Hepatocyte (in vitro differentiated cells): Measurements from ENCODE around the gene CDCA7L. TPM values are rescaled to one million over a fixed set of nuclear protein-coding genes. Genes with fewer than 3 reads are reported as not detected.

Experiments used
- DNase-seq: peaks from one replicate; pipeline ENCODE4 v3.0.0-alpha.2; 2016; ENCODE audit warnings: low spot score
- H2AFZ ChIP-seq: fragments of 200-600 bp; sonication (generic); 2 replicates; pipeline ENCODE4 v1.6.0; 2016; ENCODE audit warnings: antibody characterized with exemption, mild to moderate bottlenecking
- H3K27ac ChIP-seq: fragments of 200-600 bp; sonication (generic); 2 replicates; pipeline ENCODE4 v1.5.1; 2016; ENCODE audit warnings: mild to moderate bottlenecking
- H3K27me3 ChIP-seq: fragments of 200-600 bp; sonication (generic); 2 replicates; pipeline ENCODE4 v1.6.1; 2016
- H3K36me3 ChIP-seq: fragments of 200-600 bp; sonication (generic); replicated peaks from 2 replicates; pipeline ENCODE4 v1.5.1; 2016; ENCODE audit warnings: low read depth; ENCODE audit not compliant: insufficient read depth
- H3K4me1 ChIP-seq: fragments of 200-600 bp; sonication (generic); 2 replicates; pipeline ENCODE4 v1.5.1; 2016; ENCODE audit warnings: mild to moderate bottlenecking, moderate library complexity; ENCODE audit not compliant: insufficient read depth
- H3K4me2 ChIP-seq: fragments of 200-600 bp; sonication (generic); 2 replicates; pipeline ENCODE4 v1.6.0; 2016
- H3K4me3 ChIP-seq: fragments of 200-600 bp; sonication (generic); 2 replicates; pipeline ENCODE4 v1.5.1; 2016; ENCODE audit warnings: mild to moderate bottlenecking
- H3K79me2 ChIP-seq: fragments of 200-600 bp; sonication (generic); 2 replicates; pipeline ENCODE4 v1.6.0; 2017; ENCODE audit warnings: mild to moderate bottlenecking
- H3K9me2 ChIP-seq: fragments of 200-600 bp; sonication (generic); replicated peaks from 2 replicates; pipeline ENCODE4 v1.6.0; 2017; ENCODE audit warnings: mild to moderate bottlenecking; ENCODE audit not compliant: insufficient read depth
- H3K9me3 ChIP-seq: fragments of 200-600 bp; sonication (generic); 2 replicates; pipeline ENCODE4 v1.5.1; 2016; ENCODE audit warnings: low read depth, mild to moderate bottlenecking
- H4K20me1 ChIP-seq: fragments of 200-600 bp; sonication (generic); 2 replicates; pipeline ENCODE4 v1.6.0; 2016; ENCODE audit warnings: mild to moderate bottlenecking; ENCODE audit not compliant: insufficient read depth, poor library complexity, severe bottlenecking
- CTCF ChIP-seq: fragments of 200-600 bp; sonication (generic); IDR thresholded peaks from 2 replicates; pipeline ENCODE4 v1.5.1; 2016; ENCODE audit warnings: antibody characterized with exemption, mild to moderate bottlenecking; ENCODE audit not compliant: poor library complexity
- EZH2 ChIP-seq: fragments of 200-600 bp; sonication (generic); IDR thresholded peaks from 2 replicates; pipeline ENCODE4 v1.6.1; 2016; ENCODE audit warnings: antibody characterized with exemption, mild to moderate bottlenecking, borderline replicate concordance
- EZH2phosphoT487 ChIP-seq: fragments of 200-600 bp; sonication (generic); IDR thresholded peaks from one replicate; pipeline ENCODE4 v1.6.1; 2018; ENCODE audit warnings: antibody characterized with exemption, mild to moderate bottlenecking, low read depth, moderate library complexity; ENCODE audit not compliant: unreplicated experiment, severe bottlenecking
- WGBS: methylation state at CpG from one replicate; pipeline ENCODE4 v1.1.6; 2016; ENCODE audit warnings: low lambda C conversion rate; ENCODE audit errors: missing lambda C conversion rate; 5-methylcytosine and 5-hydroxymethylcytosine counted together
- polyA plus RNA-seq: library from polyadenylated mRNA; unstranded; fragments of >200 nt; fragmentation: Nextera tagmentation; extraction: Ambion mirVana; gene quantifications from 2 replicates; pipeline ENCODE4 v1.2.1, GENCODE V29; 2016
- total RNA-seq: library from RNA; depleted of rRNA; stranded (reverse); fragments of >200 nt; gene quantifications from 2 replicates; pipeline ENCODE4 v1.2.3, GENCODE V29; 2014

Gene CDCA7L
- total and polyA plus RNA-seq, 2 experiments from 2014 or later, result 4.5 to 13.0 TPM

DNA sequence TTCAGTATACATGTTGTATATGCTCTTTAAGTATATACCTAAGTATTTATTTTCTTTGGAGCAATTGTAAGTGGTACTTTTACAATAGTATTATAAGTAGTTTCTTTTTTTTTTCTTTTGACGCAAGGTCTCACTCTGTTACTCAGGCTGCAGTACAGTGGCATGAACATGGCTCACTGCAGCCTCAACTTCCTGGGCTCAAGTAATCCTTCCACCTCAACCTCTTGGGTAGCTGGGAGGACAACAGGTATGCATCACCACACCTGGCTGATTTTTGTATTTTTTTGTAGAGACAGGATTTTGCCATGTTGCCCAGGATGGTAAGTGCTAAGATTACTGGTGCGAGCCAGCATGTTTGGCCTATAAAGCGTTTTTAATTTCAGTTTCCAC lies 13.7 kb upstream of the CDCA7L start:
- Histone ChIP-seq H3K9me3 (no peaks in the 10 kb centered on the region), H3K4me1 (no peaks in the 10 kb centered on the region), H3K27ac (no peak overlapping the region), H3K4me3 (no peak overlapping the region), H3K9me2 (no peaks in the 10 kb centered on the region), H3K36me3 (no peaks in the 10 kb centered on the region), H3K27me3 (peaks cover 10% of the 10 kb centered on the region), H3K4me2 (no peak overlapping the region), H3K79me2 (no peaks in the 10 kb centered on the region), H2AFZ (no peak overlapping the region), H4K20me1 (no peaks in the 10 kb centered on the region)
- WGBS, result 95% methylated on average over 3 of the region's 3 CpGs
- DNase-seq, result no peak
- TF ChIP-seq EZH2phosphoT487, result no peak
- TF ChIP-seq EZH2, result no peak
- no peak for TF ChIP-seq CTCF

GRCh38 chr7:21953781-21954180 lies 8.1 kb upstream of the CDCA7L start:
- Histone ChIP-seq H3K9me2 (no peaks in the 10 kb centered on the region), H3K27ac (peak overlapping the region; percentile 9), H3K4me1 (peaks cover 5% of the 10 kb centered on the region), H3K4me2 (no peak overlapping the region), H2AFZ (no peak overlapping the region), H3K27me3 (peaks cover 12% of the 10 kb centered on the region), H3K36me3 (no peaks in the 10 kb centered on the region), H3K79me2 (no peaks in the 10 kb centered on the region), H4K20me1 (no peaks in the 10 kb centered on the region), H3K9me3 (no peaks in the 10 kb centered on the region), H3K4me3 (no peak overlapping the region)
- TF ChIP-seq EZH2 (no peak), CTCF (no peak), EZH2phosphoT487 (no peak)
- DNase-seq, result no peak
- WGBS, result 80% methylated on average over 3 of the region's 3 CpGs

DNA sequence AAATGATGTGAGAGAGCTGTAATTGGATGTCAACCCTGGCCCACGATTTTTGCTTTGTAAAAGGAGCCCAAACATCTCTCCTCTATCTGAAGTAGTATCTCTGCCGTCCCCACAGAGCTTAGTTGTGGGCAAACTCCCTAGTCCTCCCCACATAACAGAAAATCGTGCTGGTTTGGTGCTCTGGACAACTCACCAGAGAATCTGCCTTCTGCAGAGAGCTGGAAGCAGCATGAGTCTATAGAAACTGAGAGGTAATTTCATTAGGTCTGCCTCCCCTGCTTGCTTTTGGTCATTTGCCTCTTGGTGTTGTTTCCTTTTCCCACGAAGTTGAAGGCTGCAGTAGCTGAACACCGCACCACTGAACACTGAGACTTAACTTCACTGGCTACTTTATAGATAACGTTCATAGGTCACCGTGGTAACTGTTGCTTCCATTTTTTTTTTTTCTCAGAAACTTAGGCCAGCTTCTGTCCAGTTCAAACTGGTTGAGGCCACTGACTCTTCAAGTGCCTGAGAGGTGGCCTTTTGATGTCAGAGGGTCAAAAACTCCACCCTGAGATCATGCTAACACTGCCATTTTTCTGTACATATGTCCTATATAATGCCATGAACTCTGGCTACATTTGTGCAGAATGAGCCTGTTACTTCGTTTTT lies 3.3 kb upstream of the CDCA7L start:
- no peak for DNase-seq
- Histone ChIP-seq H3K4me2 (no peak overlapping the region), H3K27me3 (peaks cover 29% of the 10 kb centered on the region), H3K4me1 (peaks cover 10% of the 10 kb centered on the region), H3K4me3 (no peak overlapping the region), H3K9me3 (no peaks in the 10 kb centered on the region), H3K79me2 (no peaks in the 10 kb centered on the region), H3K36me3 (no peaks in the 10 kb centered on the region), H4K20me1 (no peaks in the 10 kb centered on the region), H2AFZ (no peak overlapping the region), H3K27ac (no peak overlapping the region), H3K9me2 (no peaks in the 10 kb centered on the region)
- no peak for TF ChIP-seq EZH2phosphoT487
- TF ChIP-seq CTCF, result no peak
- TF ChIP-seq EZH2, result no peak
- 26% methylated on average over 8 of the region's 8 CpGs for WGBS
